HG02642 (cell line): ENCODE data around the gene TKT.
"Not testable (repeated sequence)": the region's sequence is repeated elsewhere in the genome, so short reads cannot be mapped to it uniquely, and the experiment has no call there.

Experiments used
- ATAC-seq: cut with Tn5 transposase; IDR thresholded peaks from one replicate; pipeline ENCODE4 v1.9.1; 2021; ENCODE audit warnings: mild to moderate bottlenecking; ENCODE audit not compliant: unreplicated experiment, poor library complexity

TKT gene, protein sequence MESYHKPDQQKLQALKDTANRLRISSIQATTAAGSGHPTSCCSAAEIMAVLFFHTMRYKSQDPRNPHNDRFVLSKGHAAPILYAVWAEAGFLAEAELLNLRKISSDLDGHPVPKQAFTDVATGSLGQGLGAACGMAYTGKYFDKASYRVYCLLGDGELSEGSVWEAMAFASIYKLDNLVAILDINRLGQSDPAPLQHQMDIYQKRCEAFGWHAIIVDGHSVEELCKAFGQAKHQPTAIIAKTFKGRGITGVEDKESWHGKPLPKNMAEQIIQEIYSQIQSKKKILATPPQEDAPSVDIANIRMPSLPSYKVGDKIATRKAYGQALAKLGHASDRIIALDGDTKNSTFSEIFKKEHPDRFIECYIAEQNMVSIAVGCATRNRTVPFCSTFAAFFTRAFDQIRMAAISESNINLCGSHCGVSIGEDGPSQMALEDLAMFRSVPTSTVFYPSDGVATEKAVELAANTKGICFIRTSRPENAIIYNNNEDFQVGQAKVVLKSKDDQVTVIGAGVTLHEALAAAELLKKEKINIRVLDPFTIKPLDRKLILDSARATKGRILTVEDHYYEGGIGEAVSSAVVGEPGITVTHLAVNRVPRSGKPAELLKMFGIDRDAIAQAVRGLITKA

DNA sequence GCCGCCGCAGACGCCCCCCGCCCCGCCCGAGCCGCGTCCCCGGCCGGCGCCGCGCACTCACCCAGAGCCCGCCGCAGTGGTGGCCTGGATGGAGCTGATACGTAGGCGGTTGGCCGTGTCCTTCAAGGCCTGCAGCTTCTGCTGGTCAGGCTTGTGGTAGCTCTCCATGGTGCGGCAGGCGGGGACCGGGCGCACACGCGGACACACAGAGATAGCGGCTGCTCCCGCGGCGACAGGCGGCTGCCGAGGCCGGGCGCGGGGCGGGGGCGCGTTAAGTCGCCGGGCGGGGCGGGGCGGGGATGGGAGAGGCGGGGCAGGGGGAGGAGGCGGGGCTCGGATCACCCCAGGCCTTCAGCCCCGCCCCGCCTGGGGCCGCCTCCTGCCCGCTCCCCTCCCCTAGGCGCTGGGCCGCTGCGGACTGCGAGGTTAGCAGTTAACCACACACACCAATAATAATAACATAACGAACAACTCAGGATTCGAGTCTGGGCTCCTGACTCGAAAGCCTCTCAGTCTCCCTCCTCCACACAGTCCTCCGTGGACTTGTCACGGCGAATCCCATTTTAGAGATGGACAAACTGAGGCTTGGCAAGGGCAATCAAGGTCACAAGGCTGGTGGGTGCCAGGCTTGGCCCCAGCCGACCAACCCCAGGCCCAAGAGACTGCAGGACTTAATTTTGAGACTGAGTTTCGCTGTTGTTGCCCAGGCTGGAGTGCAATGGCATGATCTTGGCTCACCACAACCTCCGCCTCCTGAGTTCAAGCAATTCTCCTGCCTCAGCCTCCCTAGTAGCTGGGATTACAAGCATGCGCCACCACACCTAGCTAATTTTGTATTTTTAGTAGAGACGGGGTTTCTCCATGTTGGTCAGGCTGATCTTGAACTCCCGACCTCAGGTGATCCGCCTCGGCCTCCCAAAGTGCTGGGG is at the start of gene TKT:
Gene TKT, minus strand, starts transcription at position 248 of the 929 bp plus-strand sequence. Its CDS starts 80 bp downstream, at position 168.
- peak; percentile 56 for ATAC-seq

DNA sequence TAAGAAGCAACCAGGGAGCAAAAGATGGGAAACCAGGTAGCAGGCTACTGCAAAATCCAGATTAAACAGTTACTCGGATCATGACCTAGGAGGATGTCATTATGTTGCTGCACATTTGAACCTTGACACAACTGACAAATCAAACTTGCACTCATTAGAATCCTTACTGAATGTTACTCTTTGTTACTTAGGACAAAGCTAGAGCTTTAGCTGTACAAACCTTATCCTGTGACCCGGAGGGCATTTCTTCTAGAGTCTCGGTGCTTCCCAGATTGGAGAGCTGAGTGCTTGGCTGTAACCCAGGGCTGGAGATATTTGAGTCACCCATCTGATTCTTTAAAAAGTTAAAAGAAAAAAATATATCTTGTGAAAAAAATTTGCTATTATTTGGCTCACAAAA is 48.1 kb upstream of the TKT start:
- no peak for ATAC-seq

- no peak for ATAC-seq
Measured at GRCh38 chr3:53303549-53303948, 47.7 kb upstream of the TKT start.

GRCh38 chr3:53300826-53301225 is 45.0 kb upstream of the TKT start:
- no peak for ATAC-seq

DNA sequence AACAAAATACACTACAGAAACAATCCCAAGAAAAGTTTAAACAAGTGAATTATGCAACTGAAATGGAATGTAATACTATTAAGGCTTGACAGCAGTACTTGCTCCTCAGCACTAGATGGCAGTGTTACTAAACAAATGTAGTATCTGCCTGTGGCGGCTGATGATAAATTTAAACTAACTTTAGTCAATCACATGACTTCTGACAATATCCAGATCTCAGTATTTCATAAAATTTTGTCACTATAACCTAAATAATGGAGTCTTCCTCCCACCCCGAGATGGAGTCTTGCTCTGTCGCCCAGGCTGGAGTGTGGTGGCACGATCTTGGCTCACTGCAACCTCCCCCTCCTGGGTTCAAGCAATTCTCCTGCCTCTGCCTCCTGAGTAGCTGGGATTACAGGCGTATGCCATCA is 43.8 kb upstream of the TKT start:
- ATAC-seq = not testable (repeated sequence)

GRCh38 chr3:53295410-53295809 is 39.6 kb upstream of the TKT start:
- ATAC-seq = no peak

DNA sequence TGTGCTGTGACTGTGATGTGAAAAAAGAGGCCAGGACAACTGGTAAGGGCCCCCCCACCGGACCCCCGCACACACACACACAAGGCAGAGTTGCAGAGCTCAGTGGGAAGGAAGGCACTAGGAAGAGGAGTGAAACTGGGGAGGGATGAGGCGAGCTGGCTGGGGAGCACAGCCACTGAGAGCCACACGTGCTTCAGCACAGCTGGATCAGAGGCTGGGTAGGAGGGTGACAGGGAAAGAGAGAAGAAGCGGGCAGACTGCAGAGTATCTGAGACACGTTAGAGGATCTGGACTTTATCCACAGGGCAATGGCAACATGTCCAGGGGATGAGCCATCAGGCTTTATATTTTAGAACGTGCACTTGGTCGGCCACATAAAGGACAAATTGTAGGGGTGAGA is 38.0 kb upstream of the TKT start:
- ATAC-seq = no peak

DNA sequence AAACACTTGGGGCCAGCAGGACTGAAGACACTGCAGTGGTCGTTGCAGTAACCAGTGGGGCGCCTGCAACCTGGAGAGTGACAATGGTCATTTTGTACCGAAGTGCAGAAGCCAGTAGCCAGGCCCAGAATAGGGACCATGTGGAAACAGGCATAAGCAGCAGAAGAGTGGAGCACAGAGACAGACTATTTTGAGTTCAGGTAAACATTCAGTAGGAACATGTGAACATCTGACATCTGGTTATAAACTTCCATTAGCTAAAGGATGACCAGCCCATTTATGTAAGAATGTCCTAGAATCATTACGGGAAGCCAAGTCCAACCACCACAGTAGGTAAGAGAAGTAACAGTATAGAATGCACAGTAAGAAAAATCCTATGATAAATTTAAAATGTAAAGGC is 32.4 kb upstream of the TKT start:
- ATAC-seq = no peak

DNA sequence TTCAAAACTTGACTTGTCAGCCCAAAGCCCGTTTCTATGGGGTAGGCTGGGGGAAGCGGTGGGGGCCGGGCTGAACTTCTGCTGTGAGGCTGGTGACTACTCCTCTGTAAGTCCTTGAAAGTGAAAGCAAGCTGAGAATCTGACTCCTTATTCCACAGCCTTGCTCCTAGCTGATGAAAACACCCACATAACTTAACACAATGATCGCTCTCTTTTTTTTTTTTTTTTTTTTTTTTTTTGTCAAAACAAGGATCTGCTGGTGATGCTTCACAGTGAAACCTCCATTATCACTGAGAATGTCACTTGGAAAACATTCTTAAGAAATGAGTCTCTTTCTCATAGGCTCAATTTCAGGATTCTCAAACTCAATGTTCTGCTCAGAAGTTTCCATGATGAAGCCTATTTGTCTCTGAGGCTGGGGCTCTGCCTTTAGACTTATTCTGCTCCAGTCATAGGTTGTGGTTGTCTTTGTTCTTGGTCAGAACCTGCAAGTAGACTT is 31.4 kb upstream of the TKT start:
- no peak for ATAC-seq

DNA sequence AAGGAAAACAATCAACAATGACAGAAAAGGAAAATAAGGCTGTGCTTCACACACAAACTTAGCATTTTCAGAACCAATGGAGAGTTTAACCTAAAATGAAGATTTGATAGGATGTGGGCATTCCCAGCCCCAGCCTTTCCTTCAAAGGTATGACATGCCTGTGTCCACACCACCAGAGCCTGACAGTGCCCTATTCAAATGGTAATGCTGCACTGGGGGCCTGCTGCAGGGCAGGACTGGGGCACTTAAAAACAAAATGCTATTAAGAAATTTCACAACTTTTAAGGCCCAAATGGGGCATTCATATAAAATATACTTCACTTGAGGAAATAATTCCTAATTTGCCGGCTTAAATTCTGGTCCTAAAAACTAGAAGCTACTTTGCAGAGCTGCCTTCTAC is 30.9 kb upstream of the TKT start:
- ATAC-seq = no peak

- ATAC-seq = no peak
Measured at GRCh38 chr3:53282581-53282980, 26.8 kb upstream of the TKT start.

DNA sequence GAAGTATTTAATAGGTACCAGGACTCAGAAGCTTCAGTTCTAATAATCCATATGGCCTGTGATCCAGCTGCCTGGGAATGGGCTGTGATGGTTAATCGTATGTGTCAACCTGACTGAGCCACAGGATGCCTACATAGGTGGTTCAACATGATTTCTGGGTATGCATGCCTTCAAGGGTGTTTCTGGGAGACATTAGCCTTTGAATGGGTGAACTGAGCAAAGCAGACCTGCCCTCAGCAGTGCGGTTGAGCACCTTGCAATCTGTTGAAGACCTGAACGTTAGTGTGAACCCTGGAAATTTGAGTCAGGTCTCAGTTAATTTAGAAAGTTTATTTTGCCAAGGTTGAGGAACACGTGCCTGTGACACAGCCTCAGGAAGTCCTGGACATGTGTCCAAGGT is 22.8 kb upstream of the TKT start:
- ATAC-seq = no peak

DNA sequence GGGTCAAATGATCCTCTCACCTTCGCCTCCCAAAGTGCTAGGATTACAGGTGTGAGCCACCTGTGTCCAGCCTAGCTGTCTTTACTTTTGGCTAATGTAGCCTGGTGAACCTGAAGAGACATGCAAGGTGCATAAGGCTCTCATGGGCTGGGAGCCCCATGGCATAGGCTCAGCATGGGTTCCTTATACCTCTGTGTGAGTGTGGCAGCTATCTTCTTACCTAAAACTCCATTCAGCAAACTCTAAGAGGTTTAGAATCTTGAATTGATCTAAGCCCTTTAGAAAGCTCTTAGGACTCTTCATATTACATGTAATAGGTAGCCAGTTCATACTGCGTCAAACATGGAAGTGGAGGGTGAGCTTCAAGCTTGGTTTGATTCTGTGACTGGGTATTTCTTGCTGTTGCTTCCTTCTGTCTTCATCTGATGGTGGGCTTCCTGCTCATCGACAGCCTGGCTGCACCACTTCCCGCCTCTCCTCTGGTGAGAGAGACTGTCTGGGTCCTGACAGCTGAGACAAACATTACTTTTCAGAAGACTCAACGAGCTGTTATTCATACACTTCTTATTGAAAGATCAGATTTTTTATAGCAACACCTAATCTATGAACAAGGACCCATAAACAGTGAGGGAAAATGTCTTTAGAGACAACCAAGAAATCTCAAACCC is 19.2 kb upstream of the TKT start:
- ATAC-seq = no peak

- ATAC-seq = no peak
Measured at GRCh38 chr3:53273146-53273670, 17.4 kb upstream of the TKT start.

- ATAC-seq = peak; percentile 71
Measured at GRCh38 chr3:53269888-53270880, 14.4 kb upstream of the TKT start.

- ATAC-seq = not testable (repeated sequence)
Measured at GRCh38 chr3:53269193-53269592, 13.4 kb upstream of the TKT start.

- ATAC-seq = no peak
Measured at GRCh38 chr3:53267766-53268165, 11.9 kb upstream of the TKT start.

GRCh38 chr3:53264718-53265117 is 8.9 kb upstream of the TKT start:
- no peak for ATAC-seq

- no peak for ATAC-seq
Measured at GRCh38 chr3:53263907-53264306, 8.1 kb upstream of the TKT start.
